Subcutaneous adipose tissue (tissue), 4 donors: ENCODE data around the gene CEP85L. TPM values are rescaled to one million over a fixed set of nuclear protein-coding genes. Genes with fewer than 3 reads are reported as not detected.

Experiments
- total RNA-seq, 4 donors: library from RNA; depleted of rRNA; stranded (reverse); fragments of >200 nt; gene quantifications; one replicate each; pipeline ENCODE4 v1.1.0, GENCODE V29; 2016
- TF ChIP-seq, protein P1 (sequence below): fragments of 450-650 bp; IDR thresholded peaks from one replicate; pipeline ENCODE4 v1.5.1; 2016; ENCODE audit warnings: low read depth, mild to moderate bottlenecking, control low read depth, antibody characterized with exemption, moderate library complexity

CEP85L gene
- total RNA-seq, 4 donors from 2014 or later: 12.2 to 17.6 (median 16.4) TPM

DNA sequence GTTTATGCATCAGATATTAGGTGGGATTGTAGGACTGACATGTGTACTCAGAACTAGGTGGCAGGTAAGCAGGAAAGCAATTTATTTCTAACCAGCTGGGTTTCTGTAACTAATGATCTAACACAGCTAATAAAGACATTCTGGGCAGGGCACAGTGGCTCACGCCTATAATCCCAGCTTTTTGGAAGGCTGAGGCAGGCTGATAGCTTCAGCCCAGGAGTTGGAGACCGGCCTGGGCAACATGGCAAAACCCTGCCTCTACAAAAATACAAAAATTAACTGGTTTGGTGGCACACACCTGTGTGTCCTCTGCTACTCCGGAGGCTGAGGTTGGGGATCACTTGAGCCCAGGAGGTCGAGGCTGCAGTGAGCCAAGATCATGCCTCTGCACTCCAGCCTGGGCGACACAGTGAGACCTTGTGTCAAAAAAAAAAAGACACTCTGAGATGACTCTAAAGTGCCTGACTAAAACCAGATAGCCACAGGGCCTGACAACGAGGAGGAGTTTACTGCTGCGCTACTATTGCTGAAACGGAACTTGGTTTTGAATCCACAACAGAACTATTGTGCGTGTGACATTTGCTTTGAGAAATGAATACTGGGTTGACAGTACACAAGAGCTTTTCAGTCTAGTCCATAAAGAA, 29.2 kb upstream of the CEP85L start:
- TF ChIP-seq, protein P1, sequence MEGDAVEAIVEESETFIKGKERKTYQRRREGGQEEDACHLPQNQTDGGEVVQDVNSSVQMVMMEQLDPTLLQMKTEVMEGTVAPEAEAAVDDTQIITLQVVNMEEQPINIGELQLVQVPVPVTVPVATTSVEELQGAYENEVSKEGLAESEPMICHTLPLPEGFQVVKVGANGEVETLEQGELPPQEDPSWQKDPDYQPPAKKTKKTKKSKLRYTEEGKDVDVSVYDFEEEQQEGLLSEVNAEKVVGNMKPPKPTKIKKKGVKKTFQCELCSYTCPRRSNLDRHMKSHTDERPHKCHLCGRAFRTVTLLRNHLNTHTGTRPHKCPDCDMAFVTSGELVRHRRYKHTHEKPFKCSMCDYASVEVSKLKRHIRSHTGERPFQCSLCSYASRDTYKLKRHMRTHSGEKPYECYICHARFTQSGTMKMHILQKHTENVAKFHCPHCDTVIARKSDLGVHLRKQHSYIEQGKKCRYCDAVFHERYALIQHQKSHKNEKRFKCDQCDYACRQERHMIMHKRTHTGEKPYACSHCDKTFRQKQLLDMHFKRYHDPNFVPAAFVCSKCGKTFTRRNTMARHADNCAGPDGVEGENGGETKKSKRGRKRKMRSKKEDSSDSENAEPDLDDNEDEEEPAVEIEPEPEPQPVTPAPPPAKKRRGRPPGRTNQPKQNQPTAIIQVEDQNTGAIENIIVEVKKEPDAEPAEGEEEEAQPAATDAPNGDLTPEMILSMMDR: no peak

DNA sequence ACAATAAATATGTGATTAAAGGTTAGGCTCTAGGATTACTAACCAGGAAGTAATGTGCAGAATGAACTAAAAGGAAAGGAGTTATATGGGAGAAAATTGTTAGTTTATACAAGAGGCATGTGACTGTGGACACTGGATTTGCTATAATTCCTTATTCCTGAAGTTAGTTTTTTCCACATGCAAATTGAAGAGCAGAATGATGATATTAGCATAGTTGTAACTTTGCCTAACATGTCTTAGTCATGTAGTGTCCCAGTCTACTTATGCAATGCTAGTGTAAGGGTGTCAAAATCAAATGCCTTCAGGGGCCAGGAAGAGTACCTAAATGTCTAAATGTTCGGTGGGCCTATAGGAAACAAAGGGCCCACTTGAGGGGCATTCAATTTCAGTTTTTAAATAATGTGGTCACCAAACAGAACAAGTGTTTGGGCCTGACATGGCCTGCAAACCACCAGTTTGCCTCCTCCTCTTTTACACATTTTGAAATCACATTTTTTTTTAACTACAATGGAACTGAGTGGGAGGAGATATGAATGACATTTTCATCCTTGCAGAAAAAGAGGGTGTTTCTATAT, 28.0 kb upstream of the CEP85L start:
- TF ChIP-seq, protein P1: no peak

DNA sequence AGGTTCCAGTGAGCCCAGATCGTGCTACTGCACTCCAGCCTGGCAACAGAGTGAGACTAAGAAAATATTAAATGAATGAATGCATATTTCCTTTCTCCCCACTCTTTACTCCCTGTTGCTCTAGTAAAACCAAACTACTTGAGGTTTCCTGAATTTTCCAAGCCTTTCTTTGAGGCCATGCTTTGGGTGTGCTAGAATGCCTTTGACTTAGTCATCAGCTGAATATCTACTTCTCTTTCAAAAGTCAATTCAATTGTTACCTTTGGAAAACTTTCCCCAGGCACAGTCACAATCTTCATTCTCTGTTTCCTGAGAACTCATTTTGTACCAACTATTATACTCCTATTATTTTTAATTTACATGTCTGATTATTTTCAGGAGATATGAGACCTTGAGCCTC, 27.5 kb upstream of the CEP85L start:
- TF ChIP-seq, protein P1: no peak

DNA sequence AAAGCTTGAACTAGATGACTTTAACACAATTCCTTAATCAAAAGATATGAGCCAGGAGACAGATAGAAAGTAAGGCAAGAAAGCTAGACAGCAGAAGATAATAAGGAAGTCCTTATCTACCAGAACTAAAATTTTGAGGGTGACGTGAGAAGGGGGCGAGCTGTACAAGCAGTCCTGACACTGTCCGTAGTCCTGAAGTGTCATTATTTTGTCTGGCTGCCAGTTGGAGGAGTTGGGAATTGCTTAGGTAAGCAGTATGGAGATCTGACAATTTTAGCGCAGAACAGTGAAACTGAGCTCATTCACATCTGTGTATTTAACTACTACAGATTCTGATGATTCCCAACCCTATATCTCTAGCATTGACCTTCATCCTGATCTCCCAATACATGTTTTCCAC, 25.8 kb upstream of the CEP85L start:
- TF ChIP-seq, protein P1: no peak

DNA sequence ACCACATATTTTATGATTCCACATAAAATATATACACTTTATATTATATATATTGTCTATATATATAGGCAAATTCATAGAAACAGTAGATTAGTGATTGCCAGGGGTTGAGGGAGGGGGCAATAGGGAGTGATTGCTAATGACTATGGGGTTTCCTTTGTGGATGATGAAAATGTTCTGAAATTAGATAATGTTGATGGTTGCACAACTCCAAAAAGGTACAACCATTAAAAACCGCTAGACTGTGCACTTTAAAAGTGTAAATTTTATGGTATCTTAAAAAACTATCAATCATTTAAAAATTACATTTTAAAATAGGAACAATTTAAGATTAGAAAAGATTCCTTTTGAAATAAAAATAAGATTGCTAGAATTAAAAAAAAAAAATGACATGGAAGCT, 23.8 kb upstream of the CEP85L start:
- TF ChIP-seq, protein P1: no peak

DNA sequence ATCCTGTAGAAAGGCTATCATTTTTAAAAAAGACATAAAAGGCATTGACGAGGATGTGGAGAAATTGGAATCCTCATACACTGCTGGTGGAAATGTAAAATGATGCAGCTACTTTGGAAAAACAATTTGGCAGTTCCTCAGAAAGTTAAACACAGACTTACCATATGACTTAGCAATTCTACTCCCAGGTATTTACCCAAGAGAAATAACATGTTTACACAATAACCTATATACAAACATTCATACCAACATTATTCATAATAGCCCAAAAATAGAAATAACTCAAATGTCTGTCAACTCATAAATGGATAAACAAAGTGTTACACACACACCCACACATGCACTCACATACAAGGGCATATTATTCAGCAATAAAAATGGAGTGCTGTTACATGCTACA, 23.4 kb upstream of the CEP85L start:
- TF ChIP-seq, protein P1: no peak

DNA sequence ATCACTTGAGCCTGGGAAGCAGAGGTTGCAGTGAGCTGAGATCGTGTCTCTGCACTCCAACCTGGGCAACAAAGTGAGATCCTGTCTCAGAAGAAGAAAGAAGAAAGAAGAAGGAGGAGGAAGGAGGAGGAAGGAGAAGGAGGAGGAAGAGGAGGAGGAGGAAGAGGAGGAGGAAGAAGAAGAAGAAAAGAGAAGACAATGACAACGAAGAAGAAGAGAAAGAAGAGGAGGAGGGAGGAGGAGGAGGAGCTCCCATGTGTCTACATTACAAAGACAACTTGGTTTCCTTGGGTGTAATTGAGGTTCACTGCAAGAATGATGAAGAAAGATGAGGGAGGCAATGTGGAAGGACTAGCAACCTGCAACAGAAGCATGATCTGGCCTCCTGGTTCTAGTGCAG, 21.3 kb upstream of the CEP85L start:
- TF ChIP-seq, protein P1: no peak
